Measurements from ENCODE around the gene TPX2.

TPX2 gene

DNA sequence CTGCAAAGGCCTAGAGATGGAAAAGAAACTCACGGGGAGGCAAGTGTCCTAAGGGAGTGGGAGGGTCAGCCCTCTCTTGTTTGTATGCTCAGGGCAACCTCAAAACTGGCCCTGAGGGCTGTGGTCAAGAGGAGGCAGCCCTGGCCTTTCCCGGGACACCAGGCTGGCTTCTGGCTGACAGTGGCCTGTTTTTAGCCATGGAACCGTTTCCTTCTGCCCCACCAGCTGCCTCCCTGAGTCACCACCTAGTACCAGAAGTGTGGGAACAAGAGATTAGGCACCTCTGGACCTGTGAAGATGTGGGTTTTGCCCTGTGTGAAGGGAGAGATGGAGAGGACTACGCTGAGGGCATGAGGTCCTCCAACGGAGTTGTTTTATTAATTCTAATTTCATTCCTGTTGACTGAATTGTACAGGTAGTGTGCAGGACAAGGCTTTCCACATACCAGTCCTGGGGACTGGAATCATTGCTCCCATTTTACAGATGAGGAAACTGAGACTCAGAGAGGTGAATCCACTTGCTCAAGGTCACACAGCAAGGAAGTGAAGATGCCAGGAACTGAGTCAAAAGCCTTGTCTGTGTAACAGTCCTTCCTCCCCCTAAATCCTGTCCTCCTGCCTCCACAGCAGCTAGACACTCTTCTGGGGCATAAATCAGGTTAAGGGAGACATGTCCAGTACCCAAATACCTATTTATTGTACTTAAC lies 100.8 kb downstream of the TPX2 start:
- H3K4me3 ChIP-seq (ENCODE audit: low read length): no peak overlapping the region
- DNase-seq (ENCODE audit: low read depth, low spot score): no peak

DNA sequence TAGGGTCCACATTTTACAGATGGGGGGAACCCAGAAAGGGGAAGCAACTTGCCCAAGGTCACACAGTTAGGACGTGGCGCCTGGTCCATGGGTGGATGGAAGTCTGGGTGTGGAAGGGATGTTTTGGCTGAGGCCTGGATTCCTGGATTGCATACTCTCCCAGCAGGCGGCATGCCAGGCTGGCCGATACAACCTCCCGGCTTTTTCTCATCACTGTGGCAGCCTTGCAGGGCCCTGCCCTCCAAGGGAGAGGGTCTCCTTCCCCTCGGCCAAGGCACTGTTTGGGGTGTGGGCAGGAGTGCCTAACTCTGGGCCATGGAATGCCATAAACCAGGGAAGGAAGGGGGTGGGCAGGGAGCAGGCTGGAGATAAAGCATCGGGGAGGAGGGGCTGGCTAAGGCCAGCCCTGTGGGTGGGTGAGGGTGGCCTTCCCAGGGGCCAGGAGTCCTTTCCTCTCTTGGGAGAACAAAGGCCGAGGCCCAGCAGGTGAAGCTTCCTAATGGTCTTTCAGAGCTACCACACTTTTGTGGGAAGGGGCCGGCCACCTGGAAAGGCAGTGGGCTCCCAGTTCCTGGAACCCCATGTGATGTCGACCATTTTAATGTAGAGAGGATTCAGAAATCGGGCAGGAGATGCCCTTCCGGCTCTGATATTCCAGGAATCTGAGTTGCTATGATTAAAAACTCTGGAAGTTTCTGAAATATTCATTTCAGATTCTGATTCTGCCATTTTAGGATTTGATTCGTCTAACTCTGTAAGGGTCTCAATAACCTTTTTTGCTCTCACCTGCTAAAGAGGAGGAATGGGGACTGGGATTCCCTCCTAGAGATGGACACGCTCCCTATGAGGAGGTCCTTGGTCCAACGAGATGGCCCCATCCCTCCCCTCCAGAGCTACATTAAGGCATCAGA lies 102.1 kb downstream of the TPX2 start:
- no peak for DNase-seq (ENCODE audit: low read depth, low spot score)

DNA sequence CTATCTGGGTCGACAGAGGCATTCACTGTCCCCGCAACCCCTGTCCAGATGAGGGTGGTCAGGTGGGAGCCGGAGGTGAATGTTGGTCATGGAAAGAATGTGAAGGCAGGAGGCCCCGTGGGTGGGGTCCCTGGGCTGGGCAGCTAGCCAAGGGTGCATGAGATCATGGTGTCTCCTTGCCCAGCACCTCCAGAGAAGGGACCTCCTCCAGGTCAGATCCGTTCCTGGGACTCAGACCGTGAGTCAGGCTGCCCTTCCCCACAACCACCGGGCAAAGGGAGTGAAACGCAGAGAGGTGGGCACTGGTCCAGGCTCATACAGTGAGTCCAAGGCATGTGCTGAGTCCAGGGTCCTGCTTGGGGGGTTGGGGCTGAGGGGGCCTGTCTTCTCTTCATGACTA lies 102.8 kb downstream of the TPX2 start:
- no peak for DNase-seq (ENCODE audit: low read depth, low spot score)
- no peak overlapping the region for H3K4me3 ChIP-seq (ENCODE audit: low read length)

More for the DNA sequence above, 102.1 kb downstream of the TPX2 start:
- H3K4me3 ChIP-seq (ENCODE audit: low read length): no peak overlapping the region

DNA sequence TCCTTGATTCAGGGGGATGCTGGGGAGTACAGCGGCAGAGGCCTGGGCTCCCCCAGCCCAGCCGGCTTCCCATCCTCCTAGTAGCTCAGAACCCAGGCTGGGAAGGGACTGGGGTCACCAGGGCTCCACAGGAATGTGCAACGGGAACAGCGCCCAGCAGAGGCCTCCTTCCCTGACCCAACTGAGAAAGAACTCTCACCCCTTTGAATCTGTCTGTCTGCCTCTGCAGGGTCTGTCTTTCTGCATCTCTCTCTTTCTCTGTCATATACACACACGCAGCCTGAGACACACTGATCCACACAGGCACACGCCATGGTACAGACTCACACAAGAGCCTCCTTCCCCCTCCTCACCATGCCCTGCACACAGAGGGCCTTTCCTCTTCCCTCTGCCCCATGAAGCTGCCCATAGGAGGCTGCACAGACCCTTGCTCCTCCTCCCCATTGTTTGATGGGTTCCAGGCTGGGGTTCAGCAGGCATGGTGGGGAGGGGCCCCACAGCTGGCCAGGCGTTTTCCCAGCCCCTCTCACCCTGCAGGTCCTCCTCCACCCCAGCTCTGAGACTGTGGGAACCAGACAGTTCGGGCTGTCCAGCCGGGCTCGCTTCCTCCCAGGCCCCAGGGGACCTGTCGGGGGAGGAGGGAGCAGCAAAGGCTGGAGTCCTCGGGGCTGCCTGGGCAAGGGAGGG lies 103.5 kb downstream of the TPX2 start:
- H3K4me3 ChIP-seq (ENCODE audit: low read length): no peak overlapping the region
- DNase-seq (ENCODE audit: low read depth, low spot score): no peak

DNA sequence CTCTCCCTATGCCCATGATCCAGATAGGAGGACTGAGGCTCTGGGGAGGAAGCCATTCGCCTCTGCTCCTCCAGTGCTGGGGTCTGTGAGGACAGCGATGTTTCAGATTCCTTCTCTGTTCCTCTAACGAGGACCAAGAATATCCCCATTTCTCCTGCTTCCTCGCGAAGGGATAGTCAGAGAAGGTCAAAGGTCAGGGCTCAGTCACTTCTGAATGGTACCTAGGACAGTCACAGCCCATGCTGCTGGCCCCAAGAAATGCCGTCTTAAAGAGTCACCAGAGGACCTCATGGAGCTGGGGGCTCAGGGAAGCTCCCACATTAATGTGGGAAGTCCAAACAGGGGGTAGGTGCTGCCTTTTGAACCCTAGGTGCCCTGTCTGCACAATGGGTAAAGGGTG lies 104.2 kb downstream of the TPX2 start:
- no peak for DNase-seq (ENCODE audit: low read depth, low spot score)

DNA sequence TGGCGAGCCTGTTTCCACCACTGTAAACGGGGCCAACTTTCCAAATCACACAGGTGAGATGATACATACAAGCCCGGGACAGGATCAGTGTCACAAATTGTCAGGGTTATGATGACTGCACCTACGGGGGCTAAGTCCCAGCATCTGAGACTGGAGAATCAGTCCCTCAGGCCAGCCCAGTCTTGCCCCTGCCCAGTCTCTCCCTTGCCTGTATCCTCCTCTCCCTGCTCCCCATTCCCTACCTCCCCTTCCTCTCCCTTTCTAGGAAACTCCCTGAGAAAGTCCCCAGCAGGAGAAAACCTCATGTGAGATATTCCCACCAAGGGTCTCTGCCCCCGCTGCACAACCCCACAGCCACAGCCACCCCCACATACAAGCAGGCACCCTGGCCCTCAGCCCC lies 104.8 kb downstream of the TPX2 start:
- no peak overlapping the region for H3K4me3 ChIP-seq (ENCODE audit: low read length)
- DNase-seq (ENCODE audit: low read depth, low spot score): no peak

More for the DNA sequence above, 104.2 kb downstream of the TPX2 start:
- H3K4me3 ChIP-seq (ENCODE audit: low read length): no peak overlapping the region

DNA sequence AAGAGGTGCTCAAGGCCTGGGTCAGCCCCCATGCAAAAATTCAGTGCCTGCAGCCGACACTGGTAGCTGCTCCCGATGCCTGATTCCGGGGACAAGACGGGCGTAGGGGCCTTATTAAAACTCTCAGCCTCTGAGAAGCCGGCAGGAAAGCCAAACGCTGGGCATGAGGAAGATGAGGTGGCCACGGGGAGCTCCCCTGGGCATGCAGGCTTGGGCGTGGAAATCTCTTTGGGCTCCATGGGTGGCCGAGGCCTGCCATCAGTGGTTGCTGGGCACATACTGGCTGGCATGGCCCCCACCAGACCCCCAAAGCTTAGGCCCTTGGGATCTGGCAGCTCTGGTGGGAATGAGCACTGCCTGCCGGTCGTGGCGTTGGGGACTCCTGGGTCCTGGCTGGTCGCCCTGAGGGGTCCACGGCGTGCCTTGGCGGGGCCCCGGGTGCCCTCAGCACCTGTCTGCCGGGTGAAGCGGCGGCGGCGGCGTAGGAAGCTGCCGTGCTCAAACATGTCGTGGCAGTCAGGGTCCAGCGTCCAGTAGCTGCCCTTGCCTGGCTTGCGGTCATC lies 105.7 kb downstream of the TPX2 start:
- DNase-seq (ENCODE audit: low read depth, low spot score): no peak
- H3K4me3 ChIP-seq (ENCODE audit: low read length): no peak overlapping the region

DNA sequence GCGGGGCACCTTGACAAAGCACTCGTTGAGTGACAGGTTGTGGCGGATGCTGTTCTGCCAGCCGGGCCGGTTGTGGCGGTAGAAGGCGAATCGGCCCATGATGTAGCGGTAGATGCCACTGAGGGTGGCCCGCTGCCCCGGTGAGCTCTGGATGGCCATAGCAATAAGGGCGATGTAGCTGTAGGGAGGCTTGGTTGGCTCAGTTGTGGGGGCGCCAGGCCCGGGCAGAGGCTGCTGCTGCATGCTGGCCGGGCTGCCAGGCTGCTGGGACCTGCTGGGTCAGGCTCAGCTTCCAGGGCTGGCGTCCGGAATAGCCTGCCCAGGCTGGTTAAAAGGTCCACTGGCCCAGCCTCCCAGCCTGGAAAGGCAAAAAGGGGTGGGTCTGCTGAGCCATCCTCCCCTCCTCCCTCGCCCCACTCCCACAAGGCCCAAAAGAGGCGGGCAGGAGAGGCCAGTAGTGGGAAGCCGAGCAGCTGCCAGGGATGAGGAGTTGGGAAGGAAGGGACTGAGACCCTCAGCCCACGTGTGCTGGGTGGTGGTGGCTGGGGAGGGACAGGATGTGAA lies 106.3 kb downstream of the TPX2 start, which contains the start of gene FOXS1:
TSS of gene FOXS1 (minus strand) at position 305 of the 564 bp plus-strand sequence. CDS start at position 243, 62 bp downstream.
- no peak for DNase-seq (ENCODE audit: low read depth, low spot score)
- no peak within 1 kb of the TSS for H3K4me3 ChIP-seq (ENCODE audit: low read length)

DNA sequence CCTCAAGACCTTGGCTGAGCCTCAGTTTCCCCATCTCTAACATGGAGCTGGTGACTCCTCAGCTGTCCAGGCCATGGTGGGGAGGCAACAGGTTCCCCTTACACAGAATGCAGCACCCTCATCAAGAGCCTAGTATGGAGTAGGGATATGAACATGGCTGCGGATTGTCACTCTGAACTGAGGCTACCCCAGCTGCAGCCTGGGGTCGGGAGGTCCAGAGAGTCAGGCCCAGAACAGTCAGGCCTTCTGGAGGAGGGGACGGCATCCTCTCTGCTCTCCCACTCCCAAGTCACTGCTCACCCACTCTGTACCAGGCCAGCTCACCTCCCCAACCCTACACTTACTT lies 107.7 kb downstream of the TPX2 start:
- H3K4me3 ChIP-seq (ENCODE audit: low read length): no peak overlapping the region
- DNase-seq (ENCODE audit: low read depth, low spot score): no peak

DNA sequence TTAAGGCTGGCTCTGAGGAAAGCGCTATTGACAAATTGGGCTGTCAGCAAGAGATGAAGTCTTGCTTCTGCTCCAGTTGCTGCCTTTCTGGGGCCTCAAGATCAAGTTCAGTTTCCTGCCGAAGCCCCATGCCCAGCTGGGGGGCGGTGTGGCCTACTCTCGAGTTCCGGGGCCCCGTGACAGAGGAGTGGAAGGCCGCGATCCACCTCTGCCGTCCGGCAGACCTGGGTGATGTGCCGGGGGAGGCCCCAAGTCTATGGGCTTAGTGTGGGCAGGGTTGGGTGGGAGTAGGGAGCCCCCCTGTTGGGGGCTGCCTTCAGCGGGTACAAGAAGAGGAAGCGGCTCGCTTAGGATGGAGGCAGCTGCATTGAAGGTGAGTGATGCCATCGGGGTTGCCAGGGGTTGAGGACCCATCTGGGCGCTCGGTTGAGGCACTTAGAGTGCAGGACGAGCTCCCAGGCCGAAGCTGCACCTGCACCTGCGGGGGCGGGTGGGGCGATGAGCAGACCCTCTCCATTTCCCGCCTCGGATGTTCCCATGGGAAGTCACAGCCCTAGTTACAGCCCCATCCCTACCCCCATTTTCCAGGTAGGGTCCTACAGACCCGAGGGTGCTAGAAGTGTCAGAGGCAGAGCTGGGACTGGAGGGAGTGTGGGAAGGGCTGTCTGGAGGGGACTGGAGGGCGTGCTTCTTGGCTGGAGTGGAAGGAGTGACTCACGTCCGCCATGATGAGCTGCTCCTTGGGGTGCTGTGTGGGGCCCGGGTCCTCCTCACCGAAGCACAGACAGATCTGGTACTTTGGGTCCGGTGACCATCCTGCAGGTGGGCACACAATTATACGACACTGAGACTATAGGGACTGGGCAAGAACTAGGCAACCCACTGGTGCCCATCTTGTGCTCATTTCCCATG lies 109.3 kb downstream of the TPX2 start:
- DNase-seq (ENCODE audit: low read depth, low spot score): no peak
- H3K4me3 ChIP-seq (ENCODE audit: low read length): no peak overlapping the region

DNA sequence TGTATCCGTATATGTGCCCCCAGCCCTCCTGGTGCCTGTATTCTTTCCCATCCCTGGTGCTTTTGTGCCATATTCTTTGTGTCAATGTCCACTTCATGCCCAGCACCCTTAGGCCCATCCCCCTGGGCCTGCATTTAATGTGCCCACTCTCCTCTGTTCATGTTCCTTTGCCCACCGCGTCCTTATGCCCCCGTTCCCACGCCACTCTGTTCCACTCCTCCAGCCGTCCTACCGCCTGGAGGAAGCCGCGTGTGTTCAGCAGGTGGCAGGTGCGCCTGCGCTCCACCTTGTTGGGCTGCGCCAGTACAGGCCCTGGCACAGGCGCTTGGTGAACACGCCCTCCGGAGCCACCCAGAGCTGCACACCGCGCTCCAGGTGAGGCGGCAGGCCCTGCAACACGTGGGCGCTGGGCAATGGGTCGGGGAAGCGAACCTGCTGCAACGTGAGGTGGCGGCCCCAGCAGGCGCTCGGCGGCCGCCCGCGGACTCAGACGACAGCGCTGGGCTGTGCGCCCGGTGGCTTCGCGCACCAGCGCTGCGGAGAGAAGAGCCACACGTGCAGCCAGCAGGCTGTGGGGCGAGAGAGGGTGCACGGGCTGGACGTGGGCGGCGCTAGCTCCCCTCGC lies 110.3 kb downstream of the TPX2 start:
- no peak for DNase-seq (ENCODE audit: low read depth, low spot score)
- H3K4me3 ChIP-seq (ENCODE audit: low read length): no peak overlapping the region

Measured in Jurkat, Clone E6-1 (cell line).